ELR (cell line): ENCODE results near the gene M1AP.

ENCODE experiments used
- DNase-seq: peaks from one replicate; pipeline ENCODE4 v3.0.0-alpha.2; 2015; ENCODE audit warnings: low read depth

M1AP gene, protein sequence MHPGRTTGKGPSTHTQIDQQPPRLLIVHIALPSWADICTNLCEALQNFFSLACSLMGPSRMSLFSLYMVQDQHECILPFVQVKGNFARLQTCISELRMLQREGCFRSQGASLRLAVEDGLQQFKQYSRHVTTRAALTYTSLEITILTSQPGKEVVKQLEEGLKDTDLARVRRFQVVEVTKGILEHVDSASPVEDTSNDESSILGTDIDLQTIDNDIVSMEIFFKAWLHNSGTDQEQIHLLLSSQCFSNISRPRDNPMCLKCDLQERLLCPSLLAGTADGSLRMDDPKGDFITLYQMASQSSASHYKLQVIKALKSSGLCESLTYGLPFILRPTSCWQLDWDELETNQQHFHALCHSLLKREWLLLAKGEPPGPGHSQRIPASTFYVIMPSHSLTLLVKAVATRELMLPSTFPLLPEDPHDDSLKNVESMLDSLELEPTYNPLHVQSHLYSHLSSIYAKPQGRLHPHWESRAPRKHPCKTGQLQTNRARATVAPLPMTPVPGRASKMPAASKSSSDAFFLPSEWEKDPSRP

DNA sequence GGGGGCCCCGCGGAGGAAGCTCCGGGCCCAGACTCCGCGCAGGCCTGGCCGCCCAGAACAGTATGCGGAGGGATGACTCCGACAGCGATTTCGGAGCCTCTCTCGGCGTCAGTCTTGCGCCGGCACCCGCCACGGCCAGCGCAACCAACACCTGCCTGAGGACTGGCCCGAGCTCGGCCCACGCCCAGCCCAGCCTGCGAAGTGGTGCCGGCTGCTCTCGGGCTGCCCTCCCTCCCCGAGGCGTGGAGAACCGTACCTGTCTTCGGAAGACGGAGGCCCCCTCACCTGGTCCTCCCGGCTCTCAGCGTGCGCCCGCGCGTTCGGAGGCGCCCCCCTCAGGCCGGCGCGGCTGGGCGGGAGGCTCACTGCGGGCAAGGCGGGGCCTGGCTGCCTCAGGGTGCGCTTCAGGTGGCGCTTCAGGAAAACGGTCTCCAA, at the start of gene M1AP:
M1AP (minus strand) TSS at position 322 of the 435 bp plus-strand sequence. CDS start 8,055 bp downstream, outside the sequence.
- no peak for DNase-seq

DNA sequence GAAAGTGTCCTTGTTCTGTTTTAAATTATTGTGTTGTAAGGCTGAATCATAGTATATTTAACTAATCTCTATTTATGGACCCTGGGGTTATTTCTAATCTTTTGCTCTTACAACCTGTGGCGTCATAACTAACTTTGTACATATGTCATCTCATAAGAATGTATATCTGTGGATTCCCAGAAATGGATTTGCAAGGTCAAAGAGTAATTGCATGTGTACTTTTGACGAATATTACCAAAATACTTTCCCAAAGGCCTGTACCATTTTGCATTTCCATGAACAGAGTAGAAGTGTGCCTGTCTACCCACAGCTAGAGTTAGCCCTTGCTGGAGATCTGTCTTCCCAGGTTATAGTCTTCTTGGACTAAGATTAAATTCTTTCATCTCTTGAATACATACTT, 48.7 kb upstream of the M1AP start:
- DNase-seq, result peak; percentile 52

DNA sequence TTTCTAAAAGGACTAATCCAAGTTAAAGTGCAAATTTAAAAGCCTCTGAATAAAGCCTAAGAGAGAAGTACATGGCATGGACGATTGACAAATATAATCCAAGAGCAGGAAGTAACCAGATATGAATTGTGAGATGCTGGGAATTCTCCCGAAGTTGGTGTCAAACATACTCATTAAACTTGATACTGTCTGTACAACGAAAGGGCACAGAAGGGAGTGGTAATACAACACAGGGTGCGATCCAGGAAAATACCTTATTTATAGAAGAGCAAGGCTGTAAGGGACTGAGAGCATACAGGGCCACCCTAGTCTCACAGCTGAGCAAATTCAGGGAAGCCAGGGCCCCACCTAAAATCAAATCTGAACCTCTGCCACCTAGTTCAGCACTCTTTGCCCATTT, 47.5 kb upstream of the M1AP start:
- no peak for DNase-seq

DNA sequence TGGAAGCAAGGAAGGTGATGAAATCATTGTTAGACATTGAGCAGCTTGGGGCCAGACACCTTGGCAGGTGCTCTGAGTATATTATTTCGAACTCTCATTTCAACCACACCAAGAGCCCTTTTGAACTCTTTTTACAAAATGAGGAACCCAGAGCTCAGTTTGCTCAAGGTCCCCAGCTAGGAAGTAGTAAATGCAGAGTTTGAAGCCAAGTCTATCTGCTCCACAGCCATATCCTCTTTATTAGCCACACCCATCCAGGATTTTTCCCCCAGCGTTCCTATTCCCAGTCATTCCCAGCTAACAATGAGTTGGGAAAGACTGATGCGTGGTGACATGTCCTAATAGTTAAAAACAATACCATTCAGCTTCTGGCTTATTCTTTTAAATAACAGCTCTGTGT, 46.2 kb upstream of the M1AP start:
- no peak for DNase-seq

DNA sequence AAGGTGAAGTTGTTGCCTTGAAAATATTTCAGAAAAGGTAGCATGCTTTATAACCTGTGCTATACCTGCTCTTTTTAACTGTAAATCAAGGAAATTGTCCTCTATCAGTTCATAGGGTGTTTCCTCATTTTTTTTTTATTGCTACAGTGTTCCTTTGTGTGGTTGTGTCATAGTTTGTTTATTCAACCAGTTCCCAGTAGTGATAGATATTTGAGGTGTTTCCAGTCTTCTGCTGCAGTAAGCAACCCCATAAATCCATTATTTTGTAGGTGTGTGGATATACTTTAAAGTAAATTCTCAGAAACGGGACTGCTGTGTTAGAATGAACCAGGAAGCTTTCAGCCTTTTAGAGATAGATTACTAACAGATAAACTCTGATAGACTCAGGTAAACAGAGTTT, 45.5 kb upstream of the M1AP start:
- DNase-seq, result no peak

DNA sequence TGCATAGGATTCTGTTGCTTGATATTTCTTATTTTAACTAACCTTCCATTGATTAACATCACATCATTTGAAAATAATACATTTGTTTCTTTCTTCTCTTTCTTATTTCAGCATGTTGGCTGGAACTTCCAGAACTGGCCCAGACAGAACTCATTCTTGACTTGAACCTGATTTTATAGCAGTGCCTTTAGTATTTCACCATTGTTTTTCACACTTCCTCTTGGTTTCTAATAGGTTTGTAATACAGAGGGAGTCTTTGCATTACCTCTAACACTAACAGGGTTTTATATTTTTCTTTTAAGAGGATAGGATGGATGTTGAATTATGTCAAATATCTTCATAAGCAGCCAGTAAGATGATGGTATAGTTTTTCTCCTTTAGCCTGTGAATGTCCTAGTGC, 45.1 kb upstream of the M1AP start:
- DNase-seq, result no peak

DNA sequence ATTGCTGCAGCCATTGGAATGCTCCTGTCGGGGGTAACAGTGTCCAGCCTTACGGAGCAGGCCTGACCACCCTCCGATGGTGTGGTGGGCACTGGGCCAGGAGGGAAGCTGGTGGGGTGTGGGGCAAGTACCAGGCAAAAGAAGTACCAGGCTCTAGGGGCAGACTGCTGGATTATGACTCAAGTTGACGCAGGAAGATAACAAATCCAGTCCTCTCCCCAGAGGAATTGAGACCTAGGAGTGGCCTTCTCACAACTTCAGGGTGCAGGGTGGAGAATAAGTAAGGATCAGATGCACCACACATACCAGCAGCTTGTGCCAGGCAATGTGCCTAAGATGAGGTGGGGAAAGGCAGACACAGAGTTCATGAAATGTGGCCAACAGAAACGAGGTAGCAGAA, 43.8 kb upstream of the M1AP start:
- no peak for DNase-seq

DNA sequence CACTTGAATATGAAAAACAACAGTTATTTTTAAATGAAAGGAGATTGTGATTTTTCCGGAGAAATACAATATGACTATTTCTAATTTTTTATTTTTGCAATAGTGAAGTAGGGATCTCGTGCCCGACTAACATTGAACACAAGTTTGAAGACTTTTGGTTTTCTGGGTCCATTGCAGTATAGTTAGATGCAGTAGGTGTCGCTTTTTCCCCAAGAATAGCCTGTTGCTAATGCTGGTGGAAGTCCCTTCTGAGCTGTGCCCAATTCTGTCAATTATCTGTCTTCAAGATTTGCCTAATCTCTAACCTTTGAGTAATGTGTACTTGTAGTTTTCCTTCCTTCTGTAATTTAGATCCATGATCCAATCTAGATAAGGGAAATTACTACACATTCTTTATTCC, 42.4 kb upstream of the M1AP start:
- peak; percentile 79 for DNase-seq

DNA sequence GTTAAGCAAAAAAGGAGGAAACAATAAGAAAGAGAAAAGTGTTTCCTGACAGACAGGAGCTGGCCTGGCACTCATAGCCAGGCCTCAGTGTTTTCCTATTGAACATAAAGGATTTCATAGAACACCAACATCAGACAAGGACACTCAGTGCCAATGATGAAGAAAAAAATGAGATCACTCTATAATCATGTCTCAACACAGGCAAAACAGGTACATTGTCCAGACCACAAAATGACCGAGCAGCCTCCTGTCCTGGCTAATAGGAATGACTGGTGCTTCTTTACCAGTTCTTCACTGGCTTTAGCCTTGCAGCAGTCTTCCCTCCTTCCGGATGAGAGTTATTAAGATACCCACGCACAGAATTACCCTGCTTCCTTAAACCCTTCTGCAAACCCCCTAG, 41.5 kb upstream of the M1AP start:
- no peak for DNase-seq

DNA sequence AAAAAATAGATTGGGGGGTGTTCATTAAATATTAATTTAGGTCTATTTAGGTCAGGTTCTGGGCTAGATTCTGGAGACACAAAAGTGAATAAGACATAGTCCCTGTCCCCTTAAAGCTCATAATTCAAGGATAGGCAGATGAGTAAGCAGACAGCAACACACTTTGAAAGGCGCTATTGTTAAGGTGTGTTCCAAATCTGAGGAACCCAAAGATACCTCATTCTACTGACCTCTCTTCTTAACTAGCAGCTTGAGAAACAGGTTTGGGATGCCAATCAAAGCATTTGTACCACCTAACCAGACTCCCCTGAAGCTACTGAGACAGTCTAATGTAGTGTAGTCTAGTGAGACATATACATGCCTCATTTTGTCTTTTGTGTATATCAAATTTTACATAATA, 40.8 kb upstream of the M1AP start:
- no peak for DNase-seq

DNA sequence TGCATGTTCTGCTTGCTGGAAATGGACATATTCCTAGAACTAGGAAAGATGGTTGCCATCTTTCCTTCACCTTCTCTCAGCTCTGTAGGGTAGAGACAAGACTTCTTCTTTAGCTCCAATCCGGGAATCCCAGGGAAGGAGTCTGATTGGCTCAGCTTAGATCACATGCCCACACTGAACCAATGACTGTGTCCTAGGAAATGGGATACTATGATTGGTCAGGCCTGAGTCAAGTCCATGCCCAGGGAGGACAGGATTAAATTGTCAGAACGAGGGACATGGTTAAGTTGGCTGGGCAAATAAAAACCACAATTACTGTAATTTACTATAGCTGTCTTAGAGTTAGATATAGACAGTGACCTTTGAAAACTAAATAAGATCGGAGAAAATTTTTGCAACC, 37.3 kb upstream of the M1AP start:
- DNase-seq, result peak; percentile 7

DNA sequence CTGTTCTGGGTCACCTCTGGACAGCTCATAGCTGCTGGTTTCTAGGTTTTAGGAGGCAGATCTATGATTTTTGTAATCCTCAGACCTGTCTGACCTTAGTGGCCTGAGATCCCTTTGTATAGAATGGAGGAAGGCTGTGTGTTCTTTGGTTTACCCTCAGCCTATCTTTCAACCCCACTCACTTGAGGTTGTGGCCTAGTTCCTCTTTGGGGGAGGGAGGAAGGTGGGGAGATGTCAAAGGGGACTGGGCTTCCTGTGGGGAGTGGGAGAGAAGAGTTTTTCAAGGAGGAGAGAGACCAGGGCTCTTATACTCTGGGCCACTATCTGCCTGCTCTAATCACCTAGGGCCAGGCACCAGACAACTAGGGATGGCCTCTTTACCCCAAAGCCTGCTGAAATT, 34.4 kb upstream of the M1AP start:
- no peak for DNase-seq

DNA sequence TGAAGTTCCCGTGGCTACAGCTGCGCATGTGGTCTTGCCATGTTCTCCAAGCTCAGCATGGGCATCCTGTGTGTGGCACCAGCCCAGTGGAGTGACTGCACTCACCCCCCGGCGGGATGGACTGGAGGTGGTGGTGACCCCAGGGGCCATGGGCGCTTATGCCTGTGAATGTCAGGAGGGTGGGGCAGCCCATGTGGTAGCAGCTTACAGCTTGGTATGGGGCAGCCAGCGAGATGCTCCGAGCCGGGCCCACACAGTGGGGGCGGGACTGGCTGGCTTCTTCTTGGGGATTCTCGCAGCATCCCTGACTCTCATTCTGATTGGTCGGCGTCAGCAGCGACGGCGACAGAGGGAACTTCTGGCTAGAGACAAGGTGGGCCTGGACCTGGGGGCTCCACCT, 31.5 kb upstream of the M1AP start:
- no peak for DNase-seq

DNA sequence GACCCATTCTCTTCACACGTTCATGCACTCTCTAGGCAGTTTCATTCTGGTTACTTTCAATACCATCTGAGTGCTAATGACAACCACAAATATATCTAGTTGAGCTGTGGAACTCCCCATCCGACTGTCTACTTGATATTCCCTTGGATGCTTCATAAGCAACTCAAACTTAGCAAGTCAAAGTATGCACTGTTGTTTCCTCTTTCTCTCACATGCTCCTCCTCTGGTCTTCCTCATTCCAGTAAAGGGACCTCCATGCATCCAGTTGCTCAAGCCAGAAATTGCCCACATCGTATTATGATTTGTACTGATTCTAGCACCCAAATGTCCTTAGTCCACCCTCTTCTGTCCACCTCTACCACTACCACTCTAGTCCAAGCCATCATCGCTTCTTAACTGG, 28.2 kb upstream of the M1AP start:
- no peak for DNase-seq

DNA sequence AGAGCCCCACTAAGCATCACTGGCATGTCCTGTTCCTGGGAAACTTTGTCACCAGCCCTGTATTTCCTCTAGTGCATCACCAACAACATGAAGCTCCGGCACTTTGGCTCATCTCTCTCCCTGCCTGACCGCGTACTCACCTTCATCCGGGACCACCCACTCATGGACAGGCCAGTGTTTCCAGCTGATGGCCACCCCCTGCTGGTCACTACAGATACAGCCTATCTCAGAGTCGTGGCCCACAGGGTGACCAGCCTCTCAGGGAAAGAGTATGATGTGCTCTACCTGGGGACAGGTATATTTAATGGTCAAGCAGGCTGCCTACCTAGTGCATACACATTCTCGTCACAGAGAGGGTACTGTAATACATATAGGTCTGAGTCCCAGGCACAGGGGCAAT, 27.0 kb upstream of the M1AP start:
- DNase-seq, result no peak

DNA sequence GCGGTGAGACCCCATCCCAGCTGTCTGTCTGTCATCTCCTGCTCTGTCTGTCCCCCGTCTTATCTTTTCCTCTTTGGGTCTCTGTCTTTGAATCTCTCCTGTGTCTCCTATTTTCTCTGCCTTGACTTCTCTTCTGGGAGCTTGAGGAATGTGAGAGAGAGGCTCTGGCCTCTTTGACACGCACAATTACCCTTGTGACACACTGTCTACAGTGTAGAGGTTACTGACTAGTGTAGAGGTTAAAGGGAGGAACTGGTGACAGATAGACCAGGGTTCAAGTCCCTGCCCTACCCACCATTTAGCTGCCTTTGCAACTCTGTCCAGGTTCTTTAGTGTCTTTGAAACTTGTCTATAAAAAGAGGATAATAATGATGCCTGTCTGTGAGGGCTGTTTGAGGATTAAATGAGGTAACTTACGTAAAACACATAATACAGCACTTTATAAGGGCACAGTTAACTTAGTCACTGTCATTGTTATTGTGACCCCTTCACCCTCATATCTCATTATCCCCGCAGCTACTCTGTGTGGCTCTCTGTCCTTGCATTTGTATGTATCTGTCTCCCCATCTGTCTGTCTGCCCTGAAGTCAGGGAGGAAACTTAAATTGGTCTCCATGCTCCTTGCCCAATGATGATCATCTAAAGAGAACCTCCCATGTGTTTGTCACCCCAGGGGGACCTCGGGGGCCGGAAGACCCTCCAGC, 25.8 kb upstream of the M1AP start:
- no peak for DNase-seq

DNA sequence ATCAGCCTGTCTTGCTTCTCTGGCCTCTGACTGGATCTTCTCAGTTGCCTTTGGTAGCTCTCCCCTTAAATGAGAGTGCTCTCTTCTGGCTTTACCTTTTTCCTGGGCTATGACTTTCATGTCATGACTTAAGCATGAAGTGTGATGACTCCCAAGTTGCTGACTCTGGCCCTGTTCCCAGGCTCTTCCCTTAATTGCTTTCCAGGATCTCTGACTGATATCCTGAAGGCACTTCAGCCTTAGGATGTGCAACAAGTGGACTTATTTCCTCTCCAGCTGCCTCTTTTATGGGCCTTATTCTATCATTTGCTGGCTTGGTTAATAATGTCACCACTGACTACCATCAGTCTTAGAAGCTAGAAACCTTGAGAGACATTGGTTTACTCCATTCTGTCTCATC, 23.3 kb upstream of the M1AP start:
- peak; percentile 75 for DNase-seq

DNA sequence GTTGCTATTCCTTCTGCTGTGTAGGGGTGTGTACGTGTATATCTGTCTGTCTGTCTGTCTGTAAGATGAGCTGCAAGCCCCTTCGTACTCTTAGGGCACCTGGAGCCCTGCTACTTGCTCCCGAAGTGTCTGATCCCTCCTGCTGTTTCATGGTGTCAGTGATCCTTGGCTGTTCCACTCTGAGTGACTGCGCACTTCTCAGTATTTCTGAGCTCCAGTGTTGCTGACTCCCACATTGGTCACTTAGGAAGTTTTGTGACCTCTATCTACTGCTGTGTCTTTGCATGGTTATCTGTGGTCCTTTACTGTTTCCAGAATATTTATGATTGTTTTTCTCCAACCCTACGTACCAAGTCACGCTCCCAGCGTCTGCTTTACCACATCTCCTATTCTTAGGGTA, 22.1 kb upstream of the M1AP start:
- no peak for DNase-seq

DNA sequence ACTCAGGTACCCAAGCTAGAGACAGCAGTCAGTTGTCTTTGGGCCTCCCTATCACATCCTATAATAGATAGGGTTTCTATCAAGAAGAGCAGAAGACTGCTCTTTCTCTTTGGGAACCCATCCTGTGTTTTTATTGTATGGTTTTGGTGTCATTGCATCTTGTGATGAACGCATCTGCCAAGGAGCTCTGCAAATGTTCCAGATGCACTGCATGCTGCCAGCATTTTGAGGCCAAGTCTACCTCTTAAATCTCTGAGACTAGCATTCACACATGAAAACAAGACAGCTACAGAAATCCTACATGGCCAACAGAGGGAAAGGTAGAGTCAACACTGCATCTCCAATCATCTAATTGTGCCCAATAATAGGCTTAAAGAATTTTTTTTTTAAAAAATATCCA, 20.0 kb upstream of the M1AP start:
- no peak for DNase-seq

DNA sequence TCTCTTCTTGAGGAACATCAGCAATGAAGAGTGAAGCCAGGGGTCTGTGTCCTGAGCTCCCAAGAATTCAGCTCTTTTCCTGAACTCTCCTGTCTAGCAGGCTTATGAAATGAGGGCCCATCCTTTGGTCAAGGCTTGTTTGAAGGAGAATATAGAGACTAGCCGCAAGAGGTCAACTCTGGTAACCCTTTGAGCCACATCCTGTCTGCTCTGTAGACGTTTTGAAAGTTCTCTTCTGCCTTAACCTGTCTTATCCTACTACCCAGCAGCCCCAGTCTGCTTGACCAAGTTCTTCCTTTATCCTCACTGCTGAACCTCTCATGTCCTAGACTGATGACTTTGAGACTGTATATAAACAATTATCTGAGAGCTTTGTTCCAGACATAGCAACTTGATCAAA, 11.3 kb upstream of the M1AP start:
- DNase-seq, result peak; percentile 34

DNA sequence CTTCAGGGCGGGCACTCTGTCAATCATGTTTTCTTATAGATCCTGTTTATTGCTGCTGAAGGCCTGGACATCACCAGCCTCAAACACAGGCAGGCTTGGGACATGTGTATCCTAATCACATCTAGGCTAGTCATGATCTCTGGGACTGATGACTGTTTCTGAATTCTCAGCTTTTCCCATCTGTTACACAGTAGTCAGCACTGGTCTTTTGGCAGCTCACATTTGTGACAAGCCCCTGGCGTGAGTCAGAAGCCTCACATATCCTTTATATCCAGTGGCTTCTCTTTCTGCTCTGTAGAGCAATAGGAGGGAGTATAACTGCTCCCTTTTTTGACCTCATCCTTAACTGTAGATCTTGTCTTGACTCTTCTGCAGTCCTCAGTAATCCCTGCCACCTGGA, 10.4 kb upstream of the M1AP start:
- DNase-seq, result peak; percentile 90

DNA sequence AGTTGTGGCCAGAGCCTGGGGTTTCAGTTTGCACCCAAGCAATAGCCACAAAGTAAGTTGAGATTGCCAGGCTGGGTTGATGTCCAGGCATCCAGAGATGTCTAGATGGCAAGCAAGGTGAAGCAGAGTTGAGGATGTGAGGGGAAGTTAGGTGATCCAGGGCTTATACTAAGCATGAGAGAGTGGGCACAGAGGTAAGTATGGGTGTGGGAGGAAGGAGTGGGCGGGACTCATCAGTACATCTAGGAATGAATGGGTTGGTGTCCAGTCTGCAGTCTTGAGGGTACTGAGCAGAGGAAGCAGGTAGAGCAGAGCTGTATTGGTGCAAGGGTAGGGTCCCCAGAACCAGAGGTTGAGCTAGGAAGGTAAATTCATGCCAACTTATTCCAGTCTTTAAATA, 7.4 kb upstream of the M1AP start:
- DNase-seq, result no peak
